D721Med (cell line): ENCODE results near the gene CEP128.

Experiments
- DNase-seq: peaks from one replicate; pipeline ENCODE4 v3.0.0; 2011; ENCODE audit warnings: low spot score; ENCODE audit not compliant: insufficient read length
- FAIRE-seq: peaks from 2 replicates; lab custom pipeline; 2011; peaks lifted over from hg19 to GRCh38; lab: Jason Lieb, UNC
- CTCF ChIP-seq: IDR thresholded peaks from 2 replicates; pipeline ENCODE4 v1.5.1; 2012; ENCODE audit warnings: mild to moderate bottlenecking, control low read depth; ENCODE audit not compliant: insufficient read depth; ENCODE audit errors: missing control alignments

The CEP128 gene

GRCh38 chr14:80669426-80669825 is 272.1 kb downstream of the CEP128 start:
- FAIRE-seq, result no peak
- no peak for DNase-seq
- TF ChIP-seq CTCF, result no peak

- FAIRE-seq, result no peak
- no peak for DNase-seq
- no peak for TF ChIP-seq CTCF
Measured at GRCh38 chr14:80664576-80664975, 277.0 kb downstream of the CEP128 start.

GRCh38 chr14:80663541-80663940 is 278.0 kb downstream of the CEP128 start:
- no peak for TF ChIP-seq CTCF
- no peak for DNase-seq
- FAIRE-seq, result no peak

GRCh38 chr14:80659783-80660182 is 281.8 kb downstream of the CEP128 start:
- DNase-seq (no peak), FAIRE-seq (no peak)
- TF ChIP-seq CTCF, result no peak

- FAIRE-seq (no peak), DNase-seq (no peak)
Measured at GRCh38 chr14:80658733-80659132, 282.8 kb downstream of the CEP128 start.

GRCh38 chr14:80658155-80658554 is 283.4 kb downstream of the CEP128 start:
- DNase-seq, result no peak
- no peak for TF ChIP-seq CTCF
- FAIRE-seq, result no peak

More at GRCh38 chr14:80658733-80659132, 282.8 kb downstream of the CEP128 start:
- TF ChIP-seq CTCF, result no peak

- no peak for TF ChIP-seq CTCF
- FAIRE-seq (no peak), DNase-seq (no peak)
Measured at GRCh38 chr14:80653956-80654355, 287.6 kb downstream of the CEP128 start.
